Pancreas (tissue), 10 donors: ENCODE measurements around the gene SMYD3. TPM values are rescaled to one million over a fixed set of nuclear protein-coding genes. Genes with fewer than 3 reads are reported as not detected.

Experiments
- ATAC-seq, 4 donors: fragments of 200-7000 bp; cut with Tn5 transposase; one replicate each; pipeline versions ENCODE4 v1.8.0 to v1.9.1; 2020; ENCODE audit warnings: mild to moderate bottlenecking in 4 of 4, moderate library complexity in 4 of 4
- DNase-seq, 6 donors: peaks; one replicate each; pipeline ENCODE4 v3.0.0-alpha.2; 2020
- FAIRE-seq: peaks from 2 replicates; lab custom pipeline; 2012; peaks lifted over from hg19 to GRCh38; lab: Jason Lieb, UNC
- H3K27ac ChIP-seq, 4 donors: fragments of 200-600 bp; sonication (generic); 1 replicate in 3 of 4; 2 replicates in 1 of 4; pipeline versions ENCODE4 v1.5.0 to v1.8.0; 2020
- H3K27me3 ChIP-seq, 4 donors: fragments of 200-600 bp; one replicate each; pipeline ENCODE4 v1.8.0; 2021
- H3K36me3 ChIP-seq, 3 donors: fragments of 200-600 bp; sonication (generic) in 1 of 3; one replicate each; pipeline versions ENCODE4 v1.5.0 to v1.8.0; 2020 to 2021
- H3K4me1 ChIP-seq, 3 donors: fragments of 200-600 bp; one replicate each; pipeline ENCODE4 v1.8.0; 2021
- H3K4me3 ChIP-seq, 4 donors: fragments of 200-600 bp; sonication (generic) in 2 of 4; one replicate each; pipeline versions ENCODE4 v1.5.0 to v1.8.0; 2020 to 2021
- H3K9me3 ChIP-seq, 4 donors: fragments of 200-600 bp; one replicate each; pipeline ENCODE4 v1.8.0; 2021
- CTCF ChIP-seq, 4 donors: fragments of 200-600 bp; sonication (generic) in 3 of 4; IDR thresholded peaks; one replicate each; pipeline versions ENCODE4 v1.5.0 to v1.8.0; 2021; ENCODE audit warnings: antibody characterized with exemption in 4 of 4
- WGBS, 2 donors: extraction: QIAGEN DNeasy Blood & Tissue Kit; methylation state at CpG; one replicate each; pipeline ENCODE4 v1.1.7; 2013; 5-methylcytosine and 5-hydroxymethylcytosine counted together
- intact Hi-C, 3 donors: fragments of 100-400 bp; cut with DNase I; formaldehyde crosslinking; loops; one replicate each; pipeline versions ENCODE4 v1.11.1 to v1.14.2; 2022
- polyA plus RNA-seq, 2 donors: library from polyadenylated mRNA; stranded (reverse); fragments of 200-250 nt; gene quantifications; one replicate each; pipeline ENCODE4 v1.2.3, GENCODE V29; 2013
- total RNA-seq, 6 donors: library from RNA; stranded (reverse); fragmentation: NEBNext Ultra II Directional in 4 of 6; extraction: Animal tissue kit (Norgen Biotek cat#: 25700) in 4 of 6; gene quantifications; one replicate each; pipeline versions ENCODE4 v1.2.1 to v1.2.4, GENCODE V29; 2021 to 2023
- donor health status: healthy with polysubstance abuse.
- donor health status: DM: no; HTN: no; CAD: no; lungs with moderate emphysema.
- donor health status: DM: no; HTN: no; CAD: no.
- donor health status: control.
- donor health status: control.
- donor health status: Bipolar disorder and iron deficiency.
- donor health status: DM: yes; HTN: yes; CAD: no.
- donor health status: DM: no; HTN: no; CAD: no.
- donor health status: DM: no; HTN: no; CAD: no.
- donor health status: DM: yes; HTN: yes; CAD: no.

The SMYD3 gene
- total and polyA plus RNA-seq, 8 donors: 4.6 to 10.5 (median 6.7) TPM

GRCh38 chr1:245870698-245871097, 636.4 kb downstream of the SMYD3 start:
- no peaks in the 10 kb centered on the region for H3K27me3 ChIP-seq
- WGBS, 2 donors: 89 to 92% methylated on average over 6 of the region's 6 CpGs
- H3K4me1 ChIP-seq: no peaks in the 10 kb centered on the region
- ATAC-seq (no peak), FAIRE-seq (no peak), DNase-seq (no peak)
- no peaks in the 10 kb centered on the region for H3K9me3 ChIP-seq
- H3K36me3 ChIP-seq: no peaks in the 10 kb centered on the region
- H3K27ac ChIP-seq: no peak overlapping the region
- H3K4me3 ChIP-seq: no peak overlapping the region
- TF ChIP-seq CTCF (IDR thresholded peaks at IDR 0.05): no peak
- intact Hi-C loops: no loop called here

- intact Hi-C loops: no loop called here
- Histone ChIP-seq H3K27me3 (no peaks in the 10 kb centered on the region), H3K36me3 (no peaks in the 10 kb centered on the region), H3K4me3 (no peak overlapping the region), H3K27ac (no peak overlapping the region), H3K4me1 (no peaks in the 10 kb centered on the region), H3K9me3 (no peaks in the 10 kb centered on the region)
- no peak for FAIRE-seq
- DNase-seq: no peak
- WGBS, 2 donors: 84 to 87% methylated on average over 7 of the region's 7 CpGs
- no peak for ATAC-seq
- no peak for TF ChIP-seq CTCF (IDR thresholded peaks at IDR 0.05)
Measured at GRCh38 chr1:245869847-245870246, 637.2 kb downstream of the SMYD3 start.

GRCh38 chr1:245867738-245868137, 639.3 kb downstream of the SMYD3 start:
- Histone ChIP-seq H3K27me3 (no peaks in the 10 kb centered on the region), H3K9me3 (no peaks in the 10 kb centered on the region), H3K27ac (no peak overlapping the region), H3K36me3 (no peaks in the 10 kb centered on the region), H3K4me3 (no peak overlapping the region), H3K4me1 (no peaks in the 10 kb centered on the region)
- 58 to 60% methylated on average over 5 of the region's 5 CpGs for WGBS, 2 donors
- no peak for ATAC-seq
- intact Hi-C loops: no loop called here
- no peak for DNase-seq
- no peak for TF ChIP-seq CTCF (IDR thresholded peaks at IDR 0.05)
- FAIRE-seq: no peak

- no peak overlapping the region for H3K4me3 ChIP-seq
- no peak for TF ChIP-seq CTCF (IDR thresholded peaks at IDR 0.05)
- WGBS, 2 donors: 81 to 97% methylated on average over 3 of the region's 3 CpGs
- no peaks in the 10 kb centered on the region for H3K27me3 ChIP-seq
- no peak for ATAC-seq
- intact Hi-C loops: no loop called here
- no peaks in the 10 kb centered on the region for H3K9me3 ChIP-seq
- no peak for FAIRE-seq
- DNase-seq: no peak
- H3K4me1 ChIP-seq: no peaks in the 10 kb centered on the region
- no peaks in the 10 kb centered on the region for H3K36me3 ChIP-seq
- H3K27ac ChIP-seq: no peak overlapping the region
Measured at GRCh38 chr1:245864872-245865271, 642.2 kb downstream of the SMYD3 start.

- H3K4me1 ChIP-seq: no peaks in the 10 kb centered on the region
- 64 to 65% methylated on average over 10 of the region's 10 CpGs for WGBS, 2 donors
- H3K27me3 ChIP-seq: no peaks in the 10 kb centered on the region
- no peaks in the 10 kb centered on the region for H3K36me3 ChIP-seq
- intact Hi-C loops: no loop called here
- no peak for DNase-seq
- H3K27ac ChIP-seq: no peak overlapping the region
- TF ChIP-seq CTCF (IDR thresholded peaks at IDR 0.05): no peak
- H3K4me3 ChIP-seq: no peak overlapping the region
- ATAC-seq: peak in 1 of 4 donors; percentile 35
- FAIRE-seq: no peak
- H3K9me3 ChIP-seq: no peaks in the 10 kb centered on the region
Measured at GRCh38 chr1:245863566-245864184, 643.4 kb downstream of the SMYD3 start.
